ENCODE measurements around the gene GABRD.
"Not testable (repeated sequence)": the region's sequence is repeated elsewhere in the genome, so short reads cannot be mapped to it uniquely, and the experiment has no call there.

The GABRD gene, protein sequence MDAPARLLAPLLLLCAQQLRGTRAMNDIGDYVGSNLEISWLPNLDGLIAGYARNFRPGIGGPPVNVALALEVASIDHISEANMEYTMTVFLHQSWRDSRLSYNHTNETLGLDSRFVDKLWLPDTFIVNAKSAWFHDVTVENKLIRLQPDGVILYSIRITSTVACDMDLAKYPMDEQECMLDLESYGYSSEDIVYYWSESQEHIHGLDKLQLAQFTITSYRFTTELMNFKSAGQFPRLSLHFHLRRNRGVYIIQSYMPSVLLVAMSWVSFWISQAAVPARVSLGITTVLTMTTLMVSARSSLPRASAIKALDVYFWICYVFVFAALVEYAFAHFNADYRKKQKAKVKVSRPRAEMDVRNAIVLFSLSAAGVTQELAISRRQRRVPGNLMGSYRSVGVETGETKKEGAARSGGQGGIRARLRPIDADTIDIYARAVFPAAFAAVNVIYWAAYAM

DNA sequence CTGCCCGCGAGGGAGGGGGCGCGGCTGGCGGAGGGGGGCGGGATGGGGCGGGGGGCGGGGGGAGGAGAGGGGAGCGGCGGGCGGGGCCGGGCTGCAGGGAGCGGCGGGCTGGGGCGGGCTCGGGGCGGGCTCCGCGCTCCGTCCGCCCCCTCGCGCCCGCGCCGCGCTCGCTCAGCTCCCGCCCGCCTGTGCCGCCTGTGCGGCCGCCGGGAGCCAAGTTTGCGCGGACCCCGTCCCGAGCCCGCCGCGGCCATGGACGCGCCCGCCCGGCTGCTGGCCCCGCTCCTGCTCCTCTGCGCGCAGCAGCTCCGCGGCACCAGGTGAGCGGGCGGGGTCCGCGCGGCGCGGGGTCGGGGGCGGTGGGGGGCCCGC lies at the start of gene GABRD:
Gene GABRD, plus strand, starts transcription at position 174 of the 372 bp plus-strand sequence. Its CDS starts 79 bp downstream, at position 253.
- no peak for DNase-seq (ENCODE audit: low read depth in 1 of 2, low spot score in 1 of 2)

DNA sequence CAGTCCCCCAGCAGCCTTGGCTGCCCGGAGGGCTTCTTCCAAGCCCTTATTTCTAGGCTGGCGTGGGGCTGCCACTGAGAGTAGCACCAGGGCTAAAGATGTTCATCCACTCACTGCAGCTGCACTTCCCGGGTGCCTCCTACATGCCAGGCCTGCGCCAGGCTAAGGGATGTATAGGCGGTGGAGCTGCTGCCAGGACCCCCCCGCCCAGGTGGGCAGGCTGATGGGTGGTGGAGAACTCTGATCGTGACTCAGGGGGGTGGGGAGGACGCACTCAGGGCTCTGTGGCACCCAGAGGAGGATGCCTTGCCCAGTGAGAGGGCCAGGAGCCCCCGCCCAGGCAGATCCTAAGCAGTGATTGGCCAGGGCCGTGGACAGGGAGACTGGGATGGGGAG lies 49.6 kb upstream of the GABRD start:
- DNase-seq (ENCODE audit: low read depth in 1 of 2, low spot score in 1 of 2): no peak

DNA sequence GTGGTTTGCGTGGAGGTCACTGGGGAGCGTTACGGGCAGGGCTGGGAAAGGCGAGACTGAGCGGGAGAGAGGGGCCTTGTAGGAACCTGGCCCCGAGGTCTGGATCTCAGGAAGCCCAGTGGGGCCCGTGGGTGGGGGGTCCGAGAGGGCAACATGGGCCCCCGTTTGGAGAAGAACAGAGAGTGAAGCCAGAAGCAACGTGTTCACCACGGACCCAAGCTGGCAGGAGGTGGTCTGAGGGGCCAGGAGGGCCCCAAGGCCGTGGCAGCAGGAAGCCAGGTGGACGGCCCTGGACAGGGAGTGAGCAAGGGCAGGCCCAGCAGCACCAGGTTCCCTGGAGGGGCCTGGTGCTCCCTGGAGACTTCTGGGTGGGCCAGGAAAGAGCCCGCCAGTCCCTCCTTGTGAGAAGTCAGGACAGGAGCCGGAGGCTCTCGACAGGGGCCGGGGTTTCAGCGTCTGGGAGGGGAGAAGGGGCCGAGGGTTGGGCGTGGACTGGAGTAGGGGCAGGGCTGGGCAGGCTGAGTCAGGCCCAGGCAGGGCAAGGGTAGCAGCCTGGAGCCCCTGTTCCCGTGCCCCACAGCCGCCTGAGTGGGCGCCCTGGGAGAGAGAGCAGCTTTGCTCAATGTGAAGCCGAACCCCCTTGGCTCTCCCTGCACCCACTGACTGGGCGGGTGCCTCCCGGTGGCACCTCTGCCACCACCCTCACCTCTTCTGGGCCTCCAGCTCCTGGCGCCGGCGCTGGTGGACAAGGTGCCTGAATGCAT lies 49.0 kb upstream of the GABRD start:
- DNase-seq (ENCODE audit: low read depth in 1 of 2, low spot score in 1 of 2): no peak

DNA sequence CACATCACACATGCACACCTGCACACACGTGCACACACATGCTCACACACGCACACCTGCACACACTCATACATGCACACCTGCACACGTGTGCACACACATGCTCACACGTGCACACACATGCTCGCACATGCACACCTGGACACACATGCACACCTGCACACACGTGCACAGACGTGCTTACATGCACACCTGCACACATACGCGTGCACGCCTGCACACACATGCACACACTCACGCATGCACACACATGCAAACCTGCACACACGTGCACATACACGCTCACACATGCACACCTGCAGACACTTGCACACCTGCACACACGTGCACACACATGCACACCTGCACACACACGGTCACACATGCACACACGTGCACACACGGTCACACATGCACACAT lies 48.1 kb upstream of the GABRD start:
- no peak for DNase-seq (ENCODE audit: low read depth in 1 of 2, low spot score in 1 of 2)

DNA sequence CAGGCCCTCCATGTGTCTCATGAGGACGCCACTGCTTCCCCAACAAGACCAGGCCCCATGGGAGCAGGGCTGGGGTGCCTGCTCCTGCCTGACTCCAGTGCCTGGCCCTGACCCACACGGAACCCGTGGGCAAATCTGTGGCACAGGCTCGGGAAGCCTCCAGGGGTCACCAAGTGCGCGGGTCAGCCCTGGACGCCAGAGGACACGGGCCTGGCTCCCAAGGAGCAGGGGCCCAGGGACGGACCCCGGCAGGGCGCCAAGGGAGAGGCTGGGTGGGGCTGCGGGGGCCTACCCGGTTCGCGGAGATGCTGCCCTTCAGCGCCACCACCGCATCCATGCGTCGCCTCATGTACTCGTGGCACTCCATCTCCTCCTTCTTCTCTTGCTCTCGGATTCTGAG lies 47.5 kb upstream of the GABRD start:
- no peak for DNase-seq (ENCODE audit: low read depth in 1 of 2, low spot score in 1 of 2)

DNA sequence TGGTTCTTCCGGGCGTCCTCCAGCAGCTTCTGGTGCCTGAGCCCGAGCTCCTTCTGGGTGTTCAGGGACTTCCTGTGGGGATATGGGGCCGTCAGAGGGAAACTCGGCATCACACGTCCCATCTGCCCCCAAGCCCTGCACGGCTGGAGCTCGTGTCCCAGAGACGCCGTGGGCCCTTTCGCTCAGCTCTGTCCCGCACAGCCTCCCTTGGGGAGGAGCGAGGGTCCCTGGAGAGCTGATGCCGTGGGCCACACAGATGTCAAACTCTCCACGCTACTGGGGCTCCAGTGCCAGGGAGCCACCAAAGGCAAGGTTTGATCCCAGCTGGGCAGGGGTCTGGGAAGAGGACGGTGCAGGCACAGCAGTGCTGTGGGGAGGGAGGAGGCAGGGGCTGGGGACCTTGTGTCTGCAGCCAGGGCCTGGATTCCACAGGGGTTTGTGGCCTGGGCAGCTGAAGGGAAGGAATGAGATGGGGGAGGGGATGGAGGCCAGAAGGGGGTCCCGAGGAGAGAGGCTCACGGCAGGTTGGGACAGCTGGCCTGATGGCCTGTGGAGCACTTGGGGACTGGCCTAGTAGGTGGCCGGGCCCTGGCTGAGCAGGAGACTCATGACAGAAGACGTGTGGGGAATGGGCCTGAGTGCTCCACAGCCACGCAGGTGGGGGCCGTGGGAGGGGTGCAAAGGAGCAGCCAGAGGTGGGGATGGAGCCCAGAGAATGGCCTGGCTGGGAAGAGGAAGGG lies 46.0 kb upstream of the GABRD start:
- no peak for DNase-seq (ENCODE audit: low read depth in 1 of 2, low spot score in 1 of 2)

DNA sequence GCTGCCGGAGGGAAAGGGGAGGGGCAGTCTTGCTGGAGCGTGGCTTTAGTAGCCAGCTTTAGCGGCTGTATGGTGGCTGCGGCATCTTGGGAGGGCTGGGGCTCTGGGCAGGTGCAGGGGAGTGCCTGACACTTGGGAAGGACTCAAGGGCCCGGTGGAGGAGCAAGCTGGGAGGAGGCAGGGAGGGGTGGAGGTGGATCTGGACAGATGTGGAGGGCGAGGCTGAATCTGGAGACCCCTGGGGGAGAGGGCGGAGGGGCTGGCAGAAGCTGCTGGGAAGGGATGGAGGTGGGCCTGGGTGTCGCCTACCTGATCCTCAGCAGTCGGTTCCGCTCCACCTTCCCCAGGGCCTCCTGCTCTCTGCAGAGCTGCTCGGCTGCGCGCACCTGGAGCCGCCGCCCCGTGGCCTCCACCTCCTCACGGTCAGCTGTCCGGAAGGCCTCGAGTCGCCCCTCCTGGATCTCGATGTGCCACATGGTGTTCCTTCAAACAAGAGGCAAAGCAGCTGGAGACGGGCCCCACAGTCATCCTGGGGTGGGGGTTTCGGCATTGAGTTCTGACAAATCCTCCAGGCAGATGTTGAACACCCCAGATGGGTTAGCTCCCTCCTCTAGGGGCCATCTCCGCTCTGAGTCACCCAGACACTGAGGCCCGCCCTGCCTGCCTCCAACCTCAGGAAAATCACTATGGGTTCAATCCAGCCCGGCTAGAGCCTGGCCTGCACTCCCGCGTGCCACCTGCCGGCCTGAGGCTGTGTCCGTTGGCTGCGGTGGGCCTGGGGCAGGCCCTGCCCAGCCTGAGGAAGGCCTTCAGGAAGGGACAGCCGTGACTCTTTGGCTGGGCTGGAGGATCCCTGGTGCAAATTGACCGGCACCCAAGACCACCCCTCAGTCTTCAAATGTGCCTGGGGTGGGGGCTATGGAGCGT lies 45.2 kb upstream of the GABRD start:
- DNase-seq (ENCODE audit: low read depth in 1 of 2, low spot score in 1 of 2): no peak

DNA sequence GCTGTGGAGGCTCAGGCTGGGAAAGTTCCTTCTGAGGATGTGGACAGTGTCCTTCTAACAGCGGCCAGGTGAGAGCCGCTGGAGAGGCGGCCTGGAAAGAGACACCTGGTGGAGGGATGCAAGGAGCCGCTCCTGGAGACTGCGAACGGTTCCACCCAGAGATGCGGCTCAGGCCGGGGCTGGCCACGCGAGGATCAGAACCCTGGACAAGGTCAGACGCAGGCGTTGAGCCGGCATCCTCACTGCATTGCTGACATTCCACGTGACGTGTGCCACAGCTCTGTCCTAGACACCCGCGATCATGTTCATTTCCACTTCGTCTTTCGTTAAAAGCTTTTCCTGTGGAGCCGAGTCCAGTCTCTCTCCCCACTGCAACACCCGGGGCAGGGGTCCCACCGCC lies 44.3 kb upstream of the GABRD start:
- no peak for DNase-seq (ENCODE audit: low read depth in 1 of 2, low spot score in 1 of 2)

DNA sequence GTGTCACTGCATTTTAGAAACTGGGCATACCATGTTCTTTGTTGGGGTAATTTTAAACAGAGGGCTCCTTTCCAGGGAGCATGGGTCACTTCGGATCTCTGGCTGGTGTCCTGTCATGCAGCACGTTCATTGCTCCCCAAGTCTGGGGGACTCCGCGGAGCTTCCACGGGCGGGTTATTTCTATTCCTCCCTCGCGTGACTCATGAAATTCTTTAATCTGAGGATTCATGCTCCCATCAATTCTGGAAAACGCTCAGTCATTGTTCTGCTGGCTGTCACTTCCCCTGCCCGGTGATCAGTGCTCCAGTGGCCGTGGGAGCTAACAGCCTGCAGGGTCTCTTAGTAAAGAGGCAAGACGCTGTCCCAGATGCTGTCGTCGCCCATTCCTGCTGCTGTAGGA lies 43.6 kb upstream of the GABRD start:
- DNase-seq (ENCODE audit: low read depth in 1 of 2, low spot score in 1 of 2): no peak

DNA sequence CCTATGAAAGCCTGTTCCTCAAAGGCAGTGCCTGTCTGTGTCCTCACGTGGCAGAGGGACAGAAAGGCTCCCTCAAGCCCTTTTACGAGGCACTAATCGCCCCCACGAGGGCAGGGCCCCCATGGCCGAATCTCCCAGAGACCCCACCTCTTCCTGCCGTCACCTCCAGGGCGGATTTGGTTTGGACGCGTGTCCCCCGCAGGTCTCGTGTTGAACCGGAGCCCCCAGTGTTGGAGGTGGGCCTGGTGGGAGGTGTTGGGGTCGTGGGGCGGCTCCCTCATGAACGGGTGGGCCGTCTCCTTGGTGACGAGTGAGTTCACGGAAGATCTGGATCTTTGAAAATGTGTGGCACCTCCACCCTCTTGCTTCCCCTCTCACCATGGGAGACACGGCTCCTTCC lies 43.1 kb upstream of the GABRD start:
- DNase-seq (ENCODE audit: low read depth in 1 of 2, low spot score in 1 of 2): no peak

DNA sequence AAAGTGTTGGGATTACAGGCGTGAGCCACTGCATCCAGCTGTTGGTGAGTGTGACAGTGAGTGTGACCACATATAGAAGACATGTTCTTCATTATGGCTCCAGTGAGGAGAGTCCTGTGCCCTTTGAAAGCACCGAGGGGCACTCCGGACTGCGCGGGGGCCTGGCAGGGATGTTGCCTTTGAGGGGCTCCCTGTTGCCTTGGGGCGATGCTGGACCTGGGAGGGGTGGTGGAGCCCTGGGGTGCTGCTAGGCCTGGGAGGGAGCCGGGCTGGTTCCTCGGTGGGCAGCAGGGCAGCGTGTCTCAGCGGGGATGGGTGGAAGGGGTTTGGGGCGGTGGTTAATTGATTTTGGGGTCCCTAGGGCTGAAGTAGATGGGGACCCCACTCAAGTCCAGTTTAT lies 41.0 kb upstream of the GABRD start:
- no peak for DNase-seq (ENCODE audit: low read depth in 1 of 2, low spot score in 1 of 2)

DNA sequence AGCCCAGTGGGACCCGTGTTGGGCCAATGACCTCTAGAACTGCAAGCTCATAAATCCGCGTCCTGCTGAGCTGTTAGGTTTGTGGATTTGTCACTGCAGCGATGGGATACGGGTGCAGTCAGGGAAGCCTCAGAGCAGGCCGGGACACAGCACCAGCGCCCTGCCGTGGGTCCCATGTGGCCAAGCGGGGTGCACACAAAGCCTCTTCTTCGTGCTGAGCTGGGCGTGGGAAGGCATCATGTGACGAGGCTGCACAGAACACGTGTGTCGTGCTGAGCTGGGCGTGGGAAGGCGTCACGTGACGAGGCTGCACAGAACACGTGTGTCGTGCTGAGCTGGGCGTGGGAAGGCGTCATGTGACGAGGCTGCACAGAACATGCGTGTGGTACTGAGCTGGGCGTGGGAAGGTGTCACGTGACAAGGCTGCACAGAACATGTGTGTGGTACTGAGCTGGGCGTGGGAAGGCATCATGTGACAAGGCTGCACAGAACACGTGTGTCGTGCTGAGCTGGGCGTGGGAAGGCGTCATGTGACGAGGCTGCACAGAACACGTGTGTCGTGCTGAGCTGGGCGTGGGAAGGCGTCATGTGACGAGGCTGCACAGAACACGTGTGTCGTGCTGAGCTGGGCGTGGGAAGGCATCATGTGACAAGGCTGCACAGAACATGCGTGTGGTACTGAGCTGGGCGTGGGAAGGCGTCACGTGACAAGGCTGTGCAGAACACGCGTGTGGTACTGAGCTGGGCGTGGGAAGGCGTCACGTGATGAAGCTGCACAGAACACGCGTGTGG lies 40.3 kb upstream of the GABRD start:
- DNase-seq (ENCODE audit: low read depth in 1 of 2, low spot score in 1 of 2): not testable (repeated sequence)

DNA sequence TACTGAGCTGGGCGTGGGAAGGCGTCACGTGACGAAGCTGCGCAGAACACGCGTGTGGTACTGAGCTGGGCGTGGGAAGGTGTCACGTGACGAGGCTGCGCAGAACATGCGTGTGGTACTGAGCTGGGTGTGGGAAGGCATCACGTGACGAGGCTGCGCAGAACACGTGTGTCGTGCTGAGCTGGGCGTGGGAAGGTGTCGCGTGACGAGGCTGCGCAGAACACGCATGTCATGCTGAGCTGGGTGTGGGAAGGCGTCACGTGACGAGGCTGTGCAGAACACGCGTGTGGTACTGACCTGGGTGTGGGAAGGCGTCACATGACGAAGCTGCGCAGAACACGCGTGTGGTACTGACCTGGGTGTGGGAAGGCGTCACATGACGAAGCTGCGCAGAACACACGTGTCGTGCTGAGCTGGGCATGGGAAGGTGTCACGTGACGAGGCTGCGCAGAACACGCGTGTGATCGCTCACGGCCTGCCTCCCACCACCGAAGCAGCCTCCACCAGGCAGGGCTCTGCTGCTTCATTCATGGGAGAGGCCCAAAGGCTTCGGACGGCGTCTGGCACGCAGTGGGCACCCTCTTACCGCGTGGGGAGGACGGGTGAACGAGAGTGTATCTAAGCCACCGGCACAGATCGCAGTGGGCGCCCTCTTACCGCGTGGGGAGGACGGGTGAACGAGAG lies 39.5 kb upstream of the GABRD start:
- DNase-seq (ENCODE audit: low read depth in 1 of 2, low spot score in 1 of 2): no peak

DNA sequence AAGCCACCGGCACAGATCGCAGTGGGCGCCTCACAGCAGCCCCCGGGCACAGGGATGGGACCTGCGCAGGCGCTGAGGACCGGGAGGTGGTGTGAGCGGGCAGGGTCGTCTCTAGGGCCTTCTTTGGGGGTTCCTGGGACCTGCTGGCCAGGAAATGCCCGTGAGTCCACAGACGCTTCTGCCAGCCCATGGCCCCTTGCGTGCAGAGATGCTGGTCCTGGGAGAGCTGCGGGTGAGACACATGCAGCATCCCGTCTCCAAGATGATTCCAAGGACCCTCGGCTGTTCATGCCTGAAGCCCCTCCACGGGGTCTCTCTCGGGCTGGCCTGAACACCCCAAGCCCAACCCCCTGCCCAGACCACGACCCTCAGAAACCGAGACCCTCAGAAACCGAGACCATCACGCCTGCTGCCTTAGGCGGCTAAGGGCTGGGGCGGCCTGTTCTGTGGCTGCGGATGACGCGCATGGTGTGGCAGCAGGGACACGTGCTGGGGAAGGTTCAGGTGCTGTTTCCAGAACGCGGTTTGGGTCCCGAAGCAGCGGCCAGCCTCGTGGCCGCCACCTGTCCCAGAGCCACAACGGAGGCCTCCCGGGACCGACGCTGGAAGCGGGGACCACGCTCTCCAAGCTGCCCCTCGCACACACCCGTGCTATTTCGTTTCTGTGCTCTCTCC lies 38.5 kb upstream of the GABRD start:
- DNase-seq (ENCODE audit: low read depth in 1 of 2, low spot score in 1 of 2): no peak

DNA sequence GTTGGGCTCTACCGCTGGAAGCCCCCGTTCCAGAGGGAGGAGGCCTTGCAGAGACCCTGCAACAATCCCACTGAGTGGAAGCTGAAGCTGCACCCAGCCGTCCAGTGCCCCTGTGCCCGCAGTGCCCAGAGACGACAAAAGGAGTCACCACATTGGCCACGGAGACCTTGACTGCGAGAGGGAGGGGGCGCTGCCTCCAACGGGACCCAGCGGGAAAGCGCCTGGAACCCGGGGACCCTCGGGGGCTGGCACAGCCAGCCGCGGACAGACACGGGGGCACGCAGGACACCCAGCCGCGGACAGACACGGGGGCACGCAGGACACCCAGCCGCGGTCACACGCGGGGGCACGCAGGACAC lies 38.0 kb upstream of the GABRD start:
- DNase-seq (ENCODE audit: low read depth in 1 of 2, low spot score in 1 of 2): no peak

DNA sequence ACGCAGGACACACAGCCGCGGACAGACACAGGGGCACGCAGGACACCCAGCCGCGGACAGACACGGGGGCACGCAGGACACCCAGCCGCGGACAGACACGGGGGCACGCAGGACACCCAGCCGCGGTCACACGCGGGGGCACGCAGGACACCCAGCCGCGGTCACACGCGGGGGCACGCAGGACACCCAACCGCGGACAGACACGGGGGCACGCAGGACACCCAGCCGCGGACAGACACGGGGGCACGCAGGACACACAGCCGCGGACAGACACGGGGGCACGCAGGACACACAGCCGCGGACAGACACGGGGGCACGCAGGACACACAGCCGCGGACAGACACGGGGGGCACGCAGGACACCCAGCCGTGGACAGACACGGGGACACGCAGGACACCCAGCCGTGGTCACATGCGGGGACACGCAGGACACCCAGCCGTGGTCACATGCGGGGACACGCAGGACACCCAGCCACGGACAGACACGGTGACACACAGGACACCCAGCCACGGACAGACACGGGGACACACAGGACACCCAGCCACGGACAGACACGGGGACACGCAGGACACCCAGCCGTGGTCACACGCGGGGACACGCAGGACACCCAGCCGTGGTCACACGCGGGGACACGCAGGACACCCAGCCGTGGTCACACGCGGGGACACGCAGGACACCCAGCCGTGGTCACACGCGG lies 37.4 kb upstream of the GABRD start:
- DNase-seq (ENCODE audit: low read depth in 1 of 2, low spot score in 1 of 2): not testable (repeated sequence)

DNA sequence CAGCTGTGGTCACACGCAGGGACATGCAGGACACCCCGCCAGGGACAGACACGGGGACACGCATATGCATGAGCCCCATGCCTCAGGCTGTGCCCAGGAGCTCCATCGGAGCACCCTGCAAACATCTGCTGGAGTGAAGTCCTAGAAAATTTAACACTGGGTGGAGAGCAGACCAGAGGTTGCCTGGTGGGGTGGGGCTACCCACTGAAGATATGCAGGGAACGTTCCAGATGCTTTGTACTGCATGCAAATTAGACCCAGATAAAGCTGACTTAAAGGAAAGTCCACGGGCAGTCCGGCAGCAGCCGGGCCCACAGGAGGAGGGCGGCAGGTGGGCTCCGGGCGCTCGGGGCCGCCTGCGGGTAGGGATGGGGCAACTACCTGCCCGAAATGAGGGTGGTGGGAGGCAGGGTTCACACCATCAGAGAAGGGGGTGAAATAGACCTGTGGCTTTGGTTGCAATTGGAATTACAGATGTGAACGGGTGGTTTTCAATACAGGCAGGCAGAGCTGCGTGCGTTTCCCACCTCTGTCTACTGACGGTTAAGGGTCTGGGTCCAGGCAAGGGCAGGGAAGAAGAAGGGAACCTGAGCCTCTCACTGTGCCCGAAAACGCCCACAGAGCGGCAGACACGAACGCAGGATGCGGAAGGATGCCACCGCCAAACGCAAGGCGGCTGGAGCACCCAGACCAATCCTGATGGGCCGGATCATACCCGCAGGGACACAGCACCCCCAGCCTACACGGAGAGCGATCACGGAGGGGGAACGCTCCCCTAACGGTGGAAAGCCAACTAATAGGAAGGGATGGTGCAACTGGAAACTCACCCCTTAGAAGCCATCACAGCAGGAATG lies 36.5 kb upstream of the GABRD start:
- no peak for DNase-seq (ENCODE audit: low read depth in 1 of 2, low spot score in 1 of 2)
